ENCODE data around the gene PGM2L1.

PGM2L1 gene

DNA sequence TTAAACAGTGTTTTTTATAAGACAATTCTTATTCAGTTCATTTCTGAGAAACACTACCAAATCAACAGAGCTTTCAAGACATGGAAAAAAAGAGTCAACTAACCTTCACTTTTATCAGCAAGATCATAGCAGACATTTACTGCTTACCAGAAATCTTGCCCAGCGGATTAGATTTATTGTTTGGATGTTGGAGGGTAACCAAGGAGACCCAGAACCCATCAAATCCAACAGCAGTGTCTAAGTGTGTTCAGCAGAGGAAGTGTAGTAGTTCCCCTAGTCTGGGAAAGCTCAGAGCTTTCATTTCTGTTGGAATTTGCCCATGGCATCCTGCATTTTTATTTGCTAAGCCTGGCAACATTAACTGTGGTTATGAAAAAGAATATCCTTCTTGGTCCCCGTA is 2.4 kb upstream of the PGM2L1 start:
- no peak overlapping the region for H3K4me3 ChIP-seq (replicated peaks; ENCODE audit: low read depth, low read length)
- TF ChIP-seq, protein P1, sequence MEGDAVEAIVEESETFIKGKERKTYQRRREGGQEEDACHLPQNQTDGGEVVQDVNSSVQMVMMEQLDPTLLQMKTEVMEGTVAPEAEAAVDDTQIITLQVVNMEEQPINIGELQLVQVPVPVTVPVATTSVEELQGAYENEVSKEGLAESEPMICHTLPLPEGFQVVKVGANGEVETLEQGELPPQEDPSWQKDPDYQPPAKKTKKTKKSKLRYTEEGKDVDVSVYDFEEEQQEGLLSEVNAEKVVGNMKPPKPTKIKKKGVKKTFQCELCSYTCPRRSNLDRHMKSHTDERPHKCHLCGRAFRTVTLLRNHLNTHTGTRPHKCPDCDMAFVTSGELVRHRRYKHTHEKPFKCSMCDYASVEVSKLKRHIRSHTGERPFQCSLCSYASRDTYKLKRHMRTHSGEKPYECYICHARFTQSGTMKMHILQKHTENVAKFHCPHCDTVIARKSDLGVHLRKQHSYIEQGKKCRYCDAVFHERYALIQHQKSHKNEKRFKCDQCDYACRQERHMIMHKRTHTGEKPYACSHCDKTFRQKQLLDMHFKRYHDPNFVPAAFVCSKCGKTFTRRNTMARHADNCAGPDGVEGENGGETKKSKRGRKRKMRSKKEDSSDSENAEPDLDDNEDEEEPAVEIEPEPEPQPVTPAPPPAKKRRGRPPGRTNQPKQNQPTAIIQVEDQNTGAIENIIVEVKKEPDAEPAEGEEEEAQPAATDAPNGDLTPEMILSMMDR (IDR thresholded peaks at IDR 0.05; ENCODE audit: low read depth, low read length, missing control alignments) = no peak
- no peak for DNase-seq (ENCODE audit: extremely low read depth, low read depth)

GRCh38 chr11:74397501-74398243 is 561 bp downstream of the PGM2L1 start:
- no peak for DNase-seq (ENCODE audit: extremely low read depth, low read depth)
- TF ChIP-seq, protein P1 (IDR thresholded peaks at IDR 0.05; ENCODE audit: low read depth, low read length, missing control alignments) = no peak
- peak overlapping the region; percentile 95 for H3K4me3 ChIP-seq (replicated peaks; ENCODE audit: low read depth, low read length)

GRCh38 chr11:74392256-74392655 is 6.0 kb downstream of the PGM2L1 start:
- no peak overlapping the region for H3K4me3 ChIP-seq (replicated peaks; ENCODE audit: low read depth, low read length)
- TF ChIP-seq, protein P1 (IDR thresholded peaks at IDR 0.05; ENCODE audit: low read depth, low read length, missing control alignments) = no peak
- no peak for DNase-seq (ENCODE audit: extremely low read depth, low read depth)

DNA sequence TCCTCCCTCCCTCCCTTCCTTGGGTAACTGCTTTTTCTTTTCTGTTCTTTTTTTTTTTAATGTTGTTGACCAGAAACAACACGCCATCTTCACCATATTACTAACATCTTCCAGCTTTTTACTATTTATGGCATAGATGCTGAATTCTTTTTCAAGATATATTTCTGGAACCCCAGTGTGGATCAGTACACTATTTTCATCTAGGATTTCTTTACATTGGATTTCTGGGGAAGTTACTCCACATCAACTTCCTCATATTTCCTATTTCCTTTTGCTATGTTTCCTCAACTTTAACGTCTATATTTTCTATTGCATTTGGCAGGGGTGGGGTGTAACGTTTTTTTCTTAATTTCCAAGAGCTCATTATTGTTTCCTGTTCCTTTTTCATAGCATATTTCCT is 7.0 kb downstream of the PGM2L1 start:
- no peak overlapping the region for H3K4me3 ChIP-seq (replicated peaks; ENCODE audit: low read depth, low read length)
- TF ChIP-seq, protein P1 (IDR thresholded peaks at IDR 0.05; ENCODE audit: low read depth, low read length, missing control alignments) = no peak
- DNase-seq (ENCODE audit: extremely low read depth, low read depth) = no peak

- H3K4me3 ChIP-seq (replicated peaks; ENCODE audit: low read depth, low read length) = no peak overlapping the region
These were observed 7.5 kb downstream of the PGM2L1 start for GRCh38 chr11:74390697-74391096.

GRCh38 chr11:74388678-74389327 is 9.4 kb downstream of the PGM2L1 start:
- TF ChIP-seq, protein P1 (IDR thresholded peaks at IDR 0.05; ENCODE audit: low read depth, low read length, missing control alignments) = peak; percentile 49
- DNase-seq (ENCODE audit: extremely low read depth, low read depth) = peak; percentile 11

More at GRCh38 chr11:74390697-74391096, 7.5 kb downstream of the PGM2L1 start:
- no peak for DNase-seq (ENCODE audit: extremely low read depth, low read depth)
- TF ChIP-seq, protein P1 (IDR thresholded peaks at IDR 0.05; ENCODE audit: low read depth, low read length, missing control alignments) = no peak

More at GRCh38 chr11:74388678-74389327, 9.4 kb downstream of the PGM2L1 start:
- H3K4me3 ChIP-seq (replicated peaks; ENCODE audit: low read depth, low read length) = no peak overlapping the region
